ENCODE results near the gene ADPRHL1.

GRCh38 chr13:113425941-113426590 lies 27.2 kb downstream of the ADPRHL1 start:
- TF ChIP-seq POLR2AphosphoS5 (IDR thresholded peaks at IDR 0.05; ENCODE audit: borderline replicate concordance, low read depth, low read length) (no peak), EZH2 (IDR thresholded peaks at IDR 0.05) (no peak)

All from SK-N-MC (cell line).